ENCODE data around the gene PDK1.

Gene PDK1

GRCh38 chr2:172628085-172628484, 72.2 kb downstream of the PDK1 start:
- TF ChIP-seq SIN3A (IDR thresholded peaks at IDR 0.05; ENCODE audit: borderline replicate concordance, insufficient read depth, low read length): no peak
- TF ChIP-seq REST (IDR thresholded peaks at IDR 0.05; ENCODE audit: insufficient read depth in 1 of 2, low read depth in 2 of 2, low read length in 2 of 2): no peak
- TF ChIP-seq FOXP2 (optimal IDR thresholded peaks at IDR 0.05; ENCODE audit: borderline replicate concordance, extremely low read depth, extremely low read length, insufficient read depth): no peak
- no peak for TF ChIP-seq TAF1 (IDR thresholded peaks at IDR 0.05; ENCODE audit: borderline replicate concordance, insufficient read depth, low read length)

GRCh38 chr2:172629586-172629985, 73.7 kb downstream of the PDK1 start:
- no peak for TF ChIP-seq SIN3A (IDR thresholded peaks at IDR 0.05; ENCODE audit: borderline replicate concordance, insufficient read depth, low read length)
- no peak for TF ChIP-seq FOXP2 (optimal IDR thresholded peaks at IDR 0.05; ENCODE audit: borderline replicate concordance, extremely low read depth, extremely low read length, insufficient read depth)
- TF ChIP-seq REST (IDR thresholded peaks at IDR 0.05; ENCODE audit: insufficient read depth in 1 of 2, low read depth in 2 of 2, low read length in 2 of 2): no peak
- TF ChIP-seq POLR2AphosphoS5 (IDR thresholded peaks at IDR 0.05; ENCODE audit: low read depth, low read length): no peak
- TF ChIP-seq TAF1 (IDR thresholded peaks at IDR 0.05; ENCODE audit: borderline replicate concordance, insufficient read depth, low read length): no peak

- no peak for TF ChIP-seq FOXP2 (optimal IDR thresholded peaks at IDR 0.05; ENCODE audit: borderline replicate concordance, extremely low read depth, extremely low read length, insufficient read depth)
- no peak for TF ChIP-seq SIN3A (IDR thresholded peaks at IDR 0.05; ENCODE audit: borderline replicate concordance, insufficient read depth, low read length)
- no peak for TF ChIP-seq REST (IDR thresholded peaks at IDR 0.05; ENCODE audit: insufficient read depth in 1 of 2, low read depth in 2 of 2, low read length in 2 of 2)
- no peak for TF ChIP-seq TAF1 (IDR thresholded peaks at IDR 0.05; ENCODE audit: borderline replicate concordance, insufficient read depth, low read length)
- no peak for TF ChIP-seq POLR2AphosphoS5 (IDR thresholded peaks at IDR 0.05; ENCODE audit: low read depth, low read length)
Measured at GRCh38 chr2:172630181-172630580, 74.3 kb downstream of the PDK1 start.

- TF ChIP-seq POLR2AphosphoS5 (IDR thresholded peaks at IDR 0.05; ENCODE audit: low read depth, low read length) (no peak), FOXP2 (optimal IDR thresholded peaks at IDR 0.05; ENCODE audit: borderline replicate concordance, extremely low read depth, extremely low read length, insufficient read depth) (no peak), TAF1 (IDR thresholded peaks at IDR 0.05; ENCODE audit: borderline replicate concordance, insufficient read depth, low read length) (no peak), SIN3A (IDR thresholded peaks at IDR 0.05; ENCODE audit: borderline replicate concordance, insufficient read depth, low read length) (no peak), REST (IDR thresholded peaks at IDR 0.05; ENCODE audit: insufficient read depth in 1 of 2, low read depth in 2 of 2, low read length in 2 of 2) (no peak)
Measured at GRCh38 chr2:172634477-172634876, 78.6 kb downstream of the PDK1 start.

- TF ChIP-seq FOXP2 (optimal IDR thresholded peaks at IDR 0.05; ENCODE audit: borderline replicate concordance, extremely low read depth, extremely low read length, insufficient read depth): no peak
- no peak for TF ChIP-seq REST (IDR thresholded peaks at IDR 0.05; ENCODE audit: insufficient read depth in 1 of 2, low read depth in 2 of 2, low read length in 2 of 2)
- TF ChIP-seq TAF1 (IDR thresholded peaks at IDR 0.05; ENCODE audit: borderline replicate concordance, insufficient read depth, low read length): no peak
- no peak for TF ChIP-seq POLR2AphosphoS5 (IDR thresholded peaks at IDR 0.05; ENCODE audit: low read depth, low read length)
- no peak for TF ChIP-seq SIN3A (IDR thresholded peaks at IDR 0.05; ENCODE audit: borderline replicate concordance, insufficient read depth, low read length)
Measured at GRCh38 chr2:172635548-172635947, 79.7 kb downstream of the PDK1 start.

Data from PFSK-1 (cell line).